GM23338 (cell line): ENCODE results near the gene ASIC5. TPM values are rescaled to one million over a fixed set of nuclear protein-coding genes. Genes with fewer than 3 reads are reported as not detected.

Experiments used
- ATAC-seq: fragments of 200-7000 bp; cut with Tn5 transposase; 3 replicates; pipeline ENCODE4 v1.9.1; 2020
- DNase-seq: peaks from one replicate; pipeline ENCODE4 v3.0.0-alpha.2; 2015; ENCODE audit warnings: low spot score
- H2AFZ ChIP-seq: fragments of 200-600 bp; sonication (generic); 2 replicates; pipeline ENCODE4 v1.8.0; 2016; ENCODE audit warnings: antibody characterized with exemption, mild to moderate bottlenecking, moderate library complexity
- H3F3A ChIP-seq: fragments of 200-600 bp; sonication (generic); replicated peaks from 2 replicates; pipeline ENCODE4 v1.8.0; 2017; ENCODE audit warnings: antibody characterized with exemption, mixed run types, low read depth
- H3K27ac ChIP-seq: fragments of 200-600 bp; sonication (generic); 2 replicates; pipeline ENCODE4 v1.6.1; 2016; ENCODE audit warnings: low read depth
- H3K27me3 ChIP-seq: fragments of 200-600 bp; sonication (generic); 2 replicates; pipeline ENCODE4 v1.8.0; 2016; ENCODE audit warnings: mild to moderate bottlenecking, mixed run types, moderate library complexity; ENCODE audit not compliant: insufficient read depth
- H3K36me3 ChIP-seq: fragments of 200-600 bp; sonication (generic); 2 replicates; pipeline ENCODE4 v1.8.0; 2016; ENCODE audit warnings: mild to moderate bottlenecking; ENCODE audit not compliant: insufficient read depth
- H3K4me1 ChIP-seq: fragments of 200-600 bp; sonication (generic); 2 replicates; pipeline ENCODE4 v1.8.0; 2016; ENCODE audit warnings: mild to moderate bottlenecking, moderate library complexity; ENCODE audit not compliant: insufficient read depth
- H3K4me2 ChIP-seq: fragments of 200-600 bp; sonication (generic); 2 replicates; pipeline ENCODE4 v1.7.1; 2017; ENCODE audit warnings: mixed run types
- H3K4me3 ChIP-seq: fragments of 200-600 bp; sonication (generic); 2 replicates; pipeline ENCODE4 v1.6.1; 2016; ENCODE audit warnings: mixed run types
- H3K79me2 ChIP-seq: fragments of 200-600 bp; sonication (generic); replicated peaks from 2 replicates; pipeline ENCODE4 v1.8.0; 2017; ENCODE audit warnings: mild to moderate bottlenecking; ENCODE audit not compliant: insufficient read depth
- H3K9me2 ChIP-seq: fragments of 200-600 bp; sonication (generic); 2 replicates; pipeline ENCODE4 v1.8.0; 2017; ENCODE audit not compliant: insufficient read depth
- H4K20me1 ChIP-seq: fragments of 200-600 bp; sonication (generic); replicated peaks from 2 replicates; pipeline ENCODE4 v1.8.0; 2017; ENCODE audit warnings: mild to moderate bottlenecking; ENCODE audit not compliant: insufficient read depth
- H3K27ac Mint-ChIP-seq: 2 replicates; pipeline ENCODE4 v1.8.0; 2020; ENCODE audit warnings: inconsistent platforms, mild to moderate bottlenecking, moderate library complexity, mixed read lengths
- H3K27me3 Mint-ChIP-seq: 3 replicates; pipeline ENCODE4 v1.8.0; 2022; ENCODE audit warnings: low read depth, mild to moderate bottlenecking, moderate library complexity, mixed read lengths, inconsistent platforms; ENCODE audit not compliant: insufficient read depth, poor library complexity
- H3K36me3 Mint-ChIP-seq: 3 replicates; pipeline ENCODE4 v1.8.0; 2021; ENCODE audit warnings: low read depth, mild to moderate bottlenecking, inconsistent platforms, moderate library complexity, mixed read lengths
- H3K4me1 Mint-ChIP-seq: 3 replicates; pipeline ENCODE4 v1.8.0; 2020; ENCODE audit warnings: mild to moderate bottlenecking, inconsistent platforms, mixed read lengths
- H3K4me3 Mint-ChIP-seq: 3 replicates; pipeline ENCODE4 v1.8.0; 2021; ENCODE audit warnings: moderate library complexity, mild to moderate bottlenecking, inconsistent platforms, mixed read lengths
- H3K9me3 Mint-ChIP-seq: 3 replicates; pipeline ENCODE4 v1.8.0; 2020; ENCODE audit warnings: moderate library complexity, mild to moderate bottlenecking, inconsistent platforms, mixed read lengths
- CREB1 ChIP-seq: fragments of 250-450 bp; sonication (Bioruptor Pico); IDR thresholded peaks from 2 replicates; pipeline ENCODE4 v1.5.0; 2020; ENCODE audit warnings: low read depth, mild to moderate bottlenecking, moderate library complexity
- JUNB ChIP-seq: IDR thresholded peaks from one replicate; pipeline ENCODE4 v1.6.1; 2016; ENCODE audit warnings: antibody characterized with exemption; ENCODE audit not compliant: unreplicated experiment
- ZNF114 ChIP-seq: fragments of 250-450 bp; sonication (Bioruptor Pico); IDR thresholded peaks from 2 replicates; pipeline ENCODE4 v1.5.0; 2020; ENCODE audit warnings: mild to moderate bottlenecking, moderate library complexity
- ZNF331 ChIP-seq: fragments of 250-450 bp; sonication (Bioruptor Pico); IDR thresholded peaks from 2 replicates; pipeline ENCODE4 v1.5.0; 2020; ENCODE audit warnings: low read depth, mild to moderate bottlenecking, moderate library complexity
- polyA plus RNA-seq: library from polyadenylated mRNA; unstranded; fragments of >200 nt; fragmentation: Nextera tagmentation; extraction: Ambion mirVana; gene quantifications from 2 replicates; pipeline ENCODE4 v1.2.1, GENCODE V29; 2016
- total RNA-seq: library from RNA; depleted of rRNA; stranded (reverse); fragments of >200 nt; shearing (Covaris generic); gene quantifications from 2 replicates; pipeline ENCODE4 v1.2.3, GENCODE V29; 2014
- TF ChIP-seq, protein P1 (sequence below): IDR thresholded peaks from 2 replicates; pipeline ENCODE4 v1.6.1; 2016; ENCODE audit warnings: antibody characterized with exemption
- TF ChIP-seq, protein P2 (sequence below): IDR thresholded peaks from one replicate; pipeline ENCODE4 v1.6.1; 2018; ENCODE audit warnings: antibody characterized with exemption; ENCODE audit not compliant: unreplicated experiment
- TF ChIP-seq, protein P3 (sequence below), 2 experiments: fragments of 200-600 bp in 1 of 2; sonication (generic) in 1 of 2; conservative IDR thresholded peaks; 2 replicates each; pipeline versions ENCODE4 v1.5.1 to v1.6.1; 2016 to 2017; ENCODE audit warnings: antibody characterized with exemption in 2 of 2, low read depth in 2 of 2, mild to moderate bottlenecking in 2 of 2, moderate library complexity in 1 of 2

ASIC5 gene
- total and polyA plus RNA-seq, 2 experiments from 2014 or later, result not detected

DNA sequence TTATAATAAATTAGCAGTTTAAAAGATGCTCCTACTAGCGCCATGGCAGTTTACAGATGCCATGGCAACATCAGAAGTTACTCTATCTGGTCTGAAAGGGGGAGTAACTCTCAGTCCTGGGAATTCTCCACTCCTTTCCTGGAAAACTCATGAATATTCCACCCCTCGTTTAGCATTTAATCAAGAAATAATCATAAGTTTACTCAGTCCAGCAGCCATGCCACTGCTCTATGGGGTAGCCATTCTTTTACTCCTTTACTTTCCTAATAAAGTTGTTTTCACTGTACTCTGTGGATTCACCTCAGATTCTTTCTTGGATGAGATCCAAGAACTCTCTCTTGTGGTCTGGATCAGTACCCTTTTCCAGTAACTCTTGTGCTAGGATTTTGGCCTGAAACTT is 55.0 kb downstream of the ASIC5 start:
- no peak overlapping the region for H3K4me3 ChIP-seq
- H3K27me3 ChIP-seq, result no peaks in the 10 kb centered on the region
- H3K4me3 Mint-ChIP-seq, result no peak overlapping the region
- H2AFZ ChIP-seq, result no peak overlapping the region
- H3K9me3 Mint-ChIP-seq, result no peaks in the 10 kb centered on the region
- no peak for TF ChIP-seq ZNF114 (CRISPR knock-in tag)
- TF ChIP-seq ZNF331 (CRISPR knock-in tag), result no peak
- TF ChIP-seq, protein P1, sequence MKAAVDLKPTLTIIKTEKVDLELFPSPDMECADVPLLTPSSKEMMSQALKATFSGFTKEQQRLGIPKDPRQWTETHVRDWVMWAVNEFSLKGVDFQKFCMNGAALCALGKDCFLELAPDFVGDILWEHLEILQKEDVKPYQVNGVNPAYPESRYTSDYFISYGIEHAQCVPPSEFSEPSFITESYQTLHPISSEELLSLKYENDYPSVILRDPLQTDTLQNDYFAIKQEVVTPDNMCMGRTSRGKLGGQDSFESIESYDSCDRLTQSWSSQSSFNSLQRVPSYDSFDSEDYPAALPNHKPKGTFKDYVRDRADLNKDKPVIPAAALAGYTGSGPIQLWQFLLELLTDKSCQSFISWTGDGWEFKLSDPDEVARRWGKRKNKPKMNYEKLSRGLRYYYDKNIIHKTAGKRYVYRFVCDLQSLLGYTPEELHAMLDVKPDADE, result no peak
- TF ChIP-seq, protein P2, sequence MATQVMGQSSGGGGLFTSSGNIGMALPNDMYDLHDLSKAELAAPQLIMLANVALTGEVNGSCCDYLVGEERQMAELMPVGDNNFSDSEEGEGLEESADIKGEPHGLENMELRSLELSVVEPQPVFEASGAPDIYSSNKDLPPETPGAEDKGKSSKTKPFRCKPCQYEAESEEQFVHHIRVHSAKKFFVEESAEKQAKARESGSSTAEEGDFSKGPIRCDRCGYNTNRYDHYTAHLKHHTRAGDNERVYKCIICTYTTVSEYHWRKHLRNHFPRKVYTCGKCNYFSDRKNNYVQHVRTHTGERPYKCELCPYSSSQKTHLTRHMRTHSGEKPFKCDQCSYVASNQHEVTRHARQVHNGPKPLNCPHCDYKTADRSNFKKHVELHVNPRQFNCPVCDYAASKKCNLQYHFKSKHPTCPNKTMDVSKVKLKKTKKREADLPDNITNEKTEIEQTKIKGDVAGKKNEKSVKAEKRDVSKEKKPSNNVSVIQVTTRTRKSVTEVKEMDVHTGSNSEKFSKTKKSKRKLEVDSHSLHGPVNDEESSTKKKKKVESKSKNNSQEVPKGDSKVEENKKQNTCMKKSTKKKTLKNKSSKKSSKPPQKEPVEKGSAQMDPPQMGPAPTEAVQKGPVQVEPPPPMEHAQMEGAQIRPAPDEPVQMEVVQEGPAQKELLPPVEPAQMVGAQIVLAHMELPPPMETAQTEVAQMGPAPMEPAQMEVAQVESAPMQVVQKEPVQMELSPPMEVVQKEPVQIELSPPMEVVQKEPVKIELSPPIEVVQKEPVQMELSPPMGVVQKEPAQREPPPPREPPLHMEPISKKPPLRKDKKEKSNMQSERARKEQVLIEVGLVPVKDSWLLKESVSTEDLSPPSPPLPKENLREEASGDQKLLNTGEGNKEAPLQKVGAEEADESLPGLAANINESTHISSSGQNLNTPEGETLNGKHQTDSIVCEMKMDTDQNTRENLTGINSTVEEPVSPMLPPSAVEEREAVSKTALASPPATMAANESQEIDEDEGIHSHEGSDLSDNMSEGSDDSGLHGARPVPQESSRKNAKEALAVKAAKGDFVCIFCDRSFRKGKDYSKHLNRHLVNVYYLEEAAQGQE, result no peak
- no peaks in the 10 kb centered on the region for H3K9me2 ChIP-seq
- H3K36me3 Mint-ChIP-seq, result no peaks in the 10 kb centered on the region
- peaks cover 1% of the 10 kb centered on the region for H3K27me3 Mint-ChIP-seq
- H4K20me1 ChIP-seq, result no peaks in the 10 kb centered on the region
- no peaks in the 10 kb centered on the region for H3F3A ChIP-seq
- H3K27ac ChIP-seq, result no peak overlapping the region
- no peak for ATAC-seq
- no peak overlapping the region for H3K27ac Mint-ChIP-seq
- no peaks in the 10 kb centered on the region for H3K4me1 Mint-ChIP-seq
- no peaks in the 10 kb centered on the region for H3K4me1 ChIP-seq
- H3K79me2 ChIP-seq, result no peaks in the 10 kb centered on the region
- no peaks in the 10 kb centered on the region for H3K36me3 ChIP-seq
- DNase-seq, result no peak
- no peak overlapping the region for H3K4me2 ChIP-seq

DNA sequence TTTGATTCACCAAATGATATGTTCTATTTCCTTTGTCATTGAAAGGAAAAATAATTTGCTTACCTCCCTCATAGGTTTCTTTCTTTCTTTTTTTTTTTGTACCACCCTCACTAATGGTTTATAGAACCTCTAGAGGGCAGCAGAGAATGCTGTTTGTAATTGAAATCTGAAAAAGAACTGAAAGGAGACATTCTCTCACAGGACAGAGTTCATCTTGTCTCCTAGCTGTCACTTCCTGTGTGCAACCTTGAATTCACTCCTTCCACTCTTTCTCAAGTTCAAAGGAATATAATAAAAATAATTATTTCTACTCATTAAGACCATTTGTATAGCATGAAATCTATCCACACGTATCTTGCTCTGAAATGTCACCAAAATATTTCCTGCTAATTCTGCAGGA is 56.2 kb downstream of the ASIC5 start:
- H3K27me3 Mint-ChIP-seq, result peaks cover 1% of the 10 kb centered on the region
- no peak overlapping the region for H2AFZ ChIP-seq
- H3K4me1 ChIP-seq, result no peaks in the 10 kb centered on the region
- ATAC-seq (peak; percentile 62), DNase-seq (peak; percentile 91)
- H3K36me3 Mint-ChIP-seq, result no peaks in the 10 kb centered on the region
- no peaks in the 10 kb centered on the region for H3K4me1 Mint-ChIP-seq
- no peaks in the 10 kb centered on the region for H3K36me3 ChIP-seq
- TF ChIP-seq, protein P3, sequence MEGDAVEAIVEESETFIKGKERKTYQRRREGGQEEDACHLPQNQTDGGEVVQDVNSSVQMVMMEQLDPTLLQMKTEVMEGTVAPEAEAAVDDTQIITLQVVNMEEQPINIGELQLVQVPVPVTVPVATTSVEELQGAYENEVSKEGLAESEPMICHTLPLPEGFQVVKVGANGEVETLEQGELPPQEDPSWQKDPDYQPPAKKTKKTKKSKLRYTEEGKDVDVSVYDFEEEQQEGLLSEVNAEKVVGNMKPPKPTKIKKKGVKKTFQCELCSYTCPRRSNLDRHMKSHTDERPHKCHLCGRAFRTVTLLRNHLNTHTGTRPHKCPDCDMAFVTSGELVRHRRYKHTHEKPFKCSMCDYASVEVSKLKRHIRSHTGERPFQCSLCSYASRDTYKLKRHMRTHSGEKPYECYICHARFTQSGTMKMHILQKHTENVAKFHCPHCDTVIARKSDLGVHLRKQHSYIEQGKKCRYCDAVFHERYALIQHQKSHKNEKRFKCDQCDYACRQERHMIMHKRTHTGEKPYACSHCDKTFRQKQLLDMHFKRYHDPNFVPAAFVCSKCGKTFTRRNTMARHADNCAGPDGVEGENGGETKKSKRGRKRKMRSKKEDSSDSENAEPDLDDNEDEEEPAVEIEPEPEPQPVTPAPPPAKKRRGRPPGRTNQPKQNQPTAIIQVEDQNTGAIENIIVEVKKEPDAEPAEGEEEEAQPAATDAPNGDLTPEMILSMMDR (conservative IDR thresholded peaks at IDR 0.05; ENCODE audit: low read depth in 2 of 2), result peak; percentile 67 to 81
- TF ChIP-seq JUNB (no peak), CREB1 (CRISPR knock-in tag) (peak; percentile 66; the same call in 1 of the 2 replicates)
- H3K27ac ChIP-seq, result no peak overlapping the region
- H3K9me2 ChIP-seq, result no peaks in the 10 kb centered on the region
- no peak overlapping the region for H3K4me2 ChIP-seq
- H4K20me1 ChIP-seq, result no peaks in the 10 kb centered on the region
- no peaks in the 10 kb centered on the region for H3K79me2 ChIP-seq
- H3K4me3 ChIP-seq, result no peak overlapping the region
- H3F3A ChIP-seq, result no peaks in the 10 kb centered on the region
- no peaks in the 10 kb centered on the region for H3K9me3 Mint-ChIP-seq
- H3K4me3 Mint-ChIP-seq, result no peak overlapping the region
- no peaks in the 10 kb centered on the region for H3K27me3 ChIP-seq
- no peak overlapping the region for H3K27ac Mint-ChIP-seq
